Putamen (tissue), 1 donor: Measurements from ENCODE around the gene FAM111A.

Source experiments
- DNase-seq: peaks from one replicate; pipeline ENCODE4 v3.0.0-alpha.2; 2016; ENCODE audit warnings: low spot score

The FAM111A gene

GRCh38 chr11:59199546-59200422 is 57.1 kb downstream of the FAM111A start:
- no peak for DNase-seq

GRCh38 chr11:59200423-59200746 is 57.7 kb downstream of the FAM111A start:
- no peak for DNase-seq

GRCh38 chr11:59201353-59201752 is 58.7 kb downstream of the FAM111A start:
- no peak for DNase-seq
